ENCODE results near the gene GSE1.

GSE1 gene

DNA sequence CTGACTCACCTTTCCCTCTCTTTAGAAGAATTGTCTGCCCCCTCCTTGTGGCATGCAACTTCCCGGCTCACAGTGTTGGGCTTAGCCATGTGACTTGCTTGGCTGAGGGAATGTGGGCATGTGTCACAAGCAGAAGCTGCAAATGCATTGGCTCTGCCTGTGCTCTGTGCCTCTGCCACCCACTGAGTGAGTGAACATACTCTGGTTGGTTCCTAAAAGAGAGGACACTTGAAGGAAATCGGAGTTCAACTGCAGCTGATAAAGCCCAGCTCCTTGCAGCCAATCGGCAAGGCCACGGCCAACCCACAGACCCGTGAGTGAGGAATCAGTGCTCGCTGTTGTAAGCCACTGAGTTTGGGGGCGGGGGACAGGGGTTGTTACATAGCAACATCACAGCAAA, 86.5 kb downstream of the GSE1 start:
- no peak for DNase-seq (ENCODE audit: low read depth)
- TF ChIP-seq, protein P1, sequence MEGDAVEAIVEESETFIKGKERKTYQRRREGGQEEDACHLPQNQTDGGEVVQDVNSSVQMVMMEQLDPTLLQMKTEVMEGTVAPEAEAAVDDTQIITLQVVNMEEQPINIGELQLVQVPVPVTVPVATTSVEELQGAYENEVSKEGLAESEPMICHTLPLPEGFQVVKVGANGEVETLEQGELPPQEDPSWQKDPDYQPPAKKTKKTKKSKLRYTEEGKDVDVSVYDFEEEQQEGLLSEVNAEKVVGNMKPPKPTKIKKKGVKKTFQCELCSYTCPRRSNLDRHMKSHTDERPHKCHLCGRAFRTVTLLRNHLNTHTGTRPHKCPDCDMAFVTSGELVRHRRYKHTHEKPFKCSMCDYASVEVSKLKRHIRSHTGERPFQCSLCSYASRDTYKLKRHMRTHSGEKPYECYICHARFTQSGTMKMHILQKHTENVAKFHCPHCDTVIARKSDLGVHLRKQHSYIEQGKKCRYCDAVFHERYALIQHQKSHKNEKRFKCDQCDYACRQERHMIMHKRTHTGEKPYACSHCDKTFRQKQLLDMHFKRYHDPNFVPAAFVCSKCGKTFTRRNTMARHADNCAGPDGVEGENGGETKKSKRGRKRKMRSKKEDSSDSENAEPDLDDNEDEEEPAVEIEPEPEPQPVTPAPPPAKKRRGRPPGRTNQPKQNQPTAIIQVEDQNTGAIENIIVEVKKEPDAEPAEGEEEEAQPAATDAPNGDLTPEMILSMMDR (IDR thresholded peaks at IDR 0.05; ENCODE audit: insufficient read depth, low read depth, low read length, missing control alignments) = no peak
- no peak overlapping the region for H3K4me3 ChIP-seq (ENCODE audit: low read depth, low read length)

DNA sequence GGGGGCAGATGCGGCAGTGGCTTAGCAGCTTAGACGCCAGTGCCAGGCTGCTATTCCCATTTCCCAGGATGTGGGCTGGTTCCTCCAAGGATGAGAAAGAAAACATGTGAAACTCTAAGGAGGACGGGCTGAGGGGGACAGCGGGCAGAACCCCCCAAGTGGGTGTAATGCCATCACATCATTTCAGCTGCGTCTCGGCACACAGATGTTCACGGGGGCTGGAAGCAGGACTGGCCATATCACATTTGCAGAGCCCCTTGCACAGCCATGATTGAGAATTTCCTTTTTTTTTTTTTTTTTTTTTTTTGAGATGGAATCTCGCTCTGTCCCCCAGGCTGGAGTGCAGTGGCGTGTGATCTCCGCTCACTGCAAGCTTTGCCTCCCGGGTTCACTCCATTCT, 90.9 kb downstream of the GSE1 start:
- H3K4me3 ChIP-seq (ENCODE audit: low read depth, low read length) = no peak overlapping the region
- no peak for DNase-seq (ENCODE audit: low read depth)
- TF ChIP-seq, protein P1 (IDR thresholded peaks at IDR 0.05; ENCODE audit: insufficient read depth, low read depth, low read length, missing control alignments) = no peak

DNA sequence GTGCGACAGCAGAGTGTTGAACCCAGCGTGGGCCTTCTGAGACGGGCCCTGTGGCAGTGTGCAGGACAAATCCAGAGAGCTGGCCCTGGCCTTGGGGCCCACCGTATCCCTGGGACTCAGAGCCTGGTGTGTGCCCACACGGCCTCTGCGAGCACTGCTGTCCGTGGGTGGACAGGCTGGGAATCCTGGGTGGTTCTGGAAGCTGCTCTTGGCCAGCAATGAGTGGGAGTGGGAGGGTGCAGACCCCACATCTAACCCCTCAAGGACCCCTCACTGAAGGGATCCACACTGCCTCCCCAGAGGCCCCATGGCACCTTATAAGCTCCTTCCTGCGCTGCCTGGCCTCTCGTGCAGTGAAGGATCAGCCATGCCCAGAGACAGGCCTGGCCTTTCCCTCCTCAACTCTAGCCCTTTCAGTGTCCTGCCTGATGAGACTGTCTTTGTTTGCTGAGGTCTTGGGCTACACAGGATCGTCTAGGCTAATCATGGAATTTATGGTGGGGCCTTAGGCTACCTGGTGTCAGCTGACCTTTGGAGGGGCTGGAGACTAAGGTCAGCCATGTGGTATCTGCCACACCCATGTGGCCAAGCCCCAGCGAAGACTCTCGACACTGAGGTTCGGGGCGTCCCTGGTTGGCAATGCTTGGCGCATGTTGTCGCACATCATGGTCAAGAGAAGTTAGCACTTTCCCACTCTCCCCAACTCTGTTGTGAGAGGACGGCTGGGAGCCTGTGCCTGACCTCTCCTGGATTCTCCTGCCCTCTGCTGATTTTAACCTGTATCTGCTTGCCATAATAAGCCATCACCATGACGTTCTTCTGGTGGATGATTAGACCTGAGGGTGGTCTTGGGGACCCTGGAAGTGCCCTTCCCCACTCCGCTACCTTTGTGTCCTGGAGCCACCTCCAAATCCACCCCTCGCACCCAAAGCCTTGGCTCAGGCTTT, 92.1 kb downstream of the GSE1 start:
- no peak for DNase-seq (ENCODE audit: low read depth)
- H3K4me3 ChIP-seq (ENCODE audit: low read depth, low read length) = no peak overlapping the region
- TF ChIP-seq, protein P1 (IDR thresholded peaks at IDR 0.05; ENCODE audit: insufficient read depth, low read depth, low read length, missing control alignments) = no peak

DNA sequence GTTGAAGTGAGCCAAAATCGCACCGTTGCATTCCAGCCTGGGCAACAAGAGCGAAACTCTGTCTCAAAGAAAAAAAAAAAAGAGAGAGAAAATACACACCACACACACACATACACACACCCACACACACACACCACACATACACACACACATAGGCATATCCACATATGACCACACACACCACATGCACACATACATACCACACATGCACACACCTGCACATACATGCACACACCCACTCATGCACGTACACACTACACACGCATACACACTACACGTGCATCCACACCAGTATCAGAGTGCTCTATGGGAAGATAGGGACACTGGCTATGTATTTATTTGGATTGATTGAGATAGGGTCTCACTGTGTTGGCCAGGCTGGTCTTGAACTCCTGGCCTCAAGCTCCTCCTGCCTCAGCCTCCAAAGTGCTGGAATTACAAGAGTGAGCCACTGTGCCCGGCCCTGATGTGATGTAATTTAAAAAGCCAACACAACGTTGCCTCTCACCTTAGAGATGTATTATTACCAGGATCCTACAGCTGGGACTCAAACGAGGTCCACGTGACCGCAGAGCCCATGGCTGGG, 93.4 kb downstream of the GSE1 start:
- TF ChIP-seq, protein P1 (IDR thresholded peaks at IDR 0.05; ENCODE audit: insufficient read depth, low read depth, low read length, missing control alignments) = no peak
- no peak overlapping the region for H3K4me3 ChIP-seq (ENCODE audit: low read depth, low read length)
- no peak for DNase-seq (ENCODE audit: low read depth)

DNA sequence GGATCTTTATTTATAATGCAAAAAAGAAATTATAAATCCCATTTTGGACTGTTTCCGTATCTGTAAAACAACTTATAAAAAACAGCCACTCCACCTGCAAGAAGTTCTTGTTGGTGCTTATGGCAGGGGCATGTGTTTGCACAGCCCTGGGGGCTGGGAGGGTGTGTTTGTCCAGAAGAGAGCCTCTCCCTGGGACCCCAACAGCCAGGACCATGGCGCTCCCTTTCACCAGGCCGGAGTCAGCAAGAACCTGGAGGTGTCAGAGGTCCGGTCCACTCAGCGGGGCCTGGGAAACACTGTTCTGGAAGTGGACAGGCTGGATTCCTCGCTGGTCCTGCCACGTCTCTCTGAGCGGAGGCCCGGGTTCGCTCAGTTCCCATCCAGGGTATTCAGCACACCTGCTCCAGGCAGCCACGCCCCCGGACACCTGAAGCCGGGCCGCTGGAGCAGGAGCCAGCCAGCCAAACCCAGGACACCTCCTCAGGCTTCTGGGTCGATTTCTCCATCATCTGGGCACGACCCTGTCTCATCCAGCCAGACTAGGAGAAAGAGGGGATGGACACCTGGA, 94.5 kb downstream of the GSE1 start:
- no peak for DNase-seq (ENCODE audit: low read depth)
- TF ChIP-seq, protein P1 (IDR thresholded peaks at IDR 0.05; ENCODE audit: insufficient read depth, low read depth, low read length, missing control alignments) = no peak

DNA sequence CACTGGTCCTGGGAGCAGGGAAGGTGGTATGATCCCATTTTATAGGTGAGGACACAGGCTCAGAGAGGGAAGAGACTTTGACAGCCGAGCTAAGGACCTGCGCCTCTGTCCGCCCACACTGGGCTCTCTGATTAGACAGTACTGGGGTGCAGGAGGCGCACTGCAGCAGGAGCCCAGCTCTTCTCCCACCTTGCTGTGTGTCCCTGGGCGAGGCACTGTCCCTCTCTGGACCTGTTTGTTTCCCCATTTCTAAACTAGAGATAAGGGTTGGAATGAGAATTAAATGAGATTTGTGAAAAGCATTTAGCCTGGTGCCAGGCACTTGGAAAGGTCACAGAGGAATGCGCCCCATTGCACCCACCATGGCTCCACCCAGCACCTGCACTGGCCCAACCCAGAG, 95.2 kb downstream of the GSE1 start:
- TF ChIP-seq, protein P1 (IDR thresholded peaks at IDR 0.05; ENCODE audit: insufficient read depth, low read depth, low read length, missing control alignments) = no peak
- DNase-seq (ENCODE audit: low read depth) = no peak
- H3K4me3 ChIP-seq (ENCODE audit: low read depth, low read length) = no peak overlapping the region

More for the DNA sequence above, 94.5 kb downstream of the GSE1 start:
- no peak overlapping the region for H3K4me3 ChIP-seq (ENCODE audit: low read depth, low read length)
